ENCODE data around the gene TEX53. TPM values are rescaled to one million over a fixed set of nuclear protein-coding genes. Genes with fewer than 3 reads are reported as not detected.

Gene TEX53
- not detected for total RNA-seq

GRCh38 chr9:114657705-114658104 lies at the start of gene TEX53:
TSS of gene TEX53 (minus strand) at chr9:114657805. CDS start at chr9:114657774, 31 bp downstream.
- DNase-seq (ENCODE audit: extremely low spot score in 2 of 2), result peak in 1 of 2 donors; percentile 37
- no peak within 1 kb of the TSS for H3K27ac ChIP-seq
- peaks cover 8% of the 10 kb centered on the region for H3K4me1 ChIP-seq
- H3K36me3 ChIP-seq, result no peaks in the 10 kb centered on the region
- intact Hi-C loops (cut with DNase I), result no loop called here
- no peaks in the 10 kb centered on the region for H3K9me3 ChIP-seq
- H3K27me3 ChIP-seq, result no peaks in the 10 kb centered on the region
- TF ChIP-seq, protein P1, sequence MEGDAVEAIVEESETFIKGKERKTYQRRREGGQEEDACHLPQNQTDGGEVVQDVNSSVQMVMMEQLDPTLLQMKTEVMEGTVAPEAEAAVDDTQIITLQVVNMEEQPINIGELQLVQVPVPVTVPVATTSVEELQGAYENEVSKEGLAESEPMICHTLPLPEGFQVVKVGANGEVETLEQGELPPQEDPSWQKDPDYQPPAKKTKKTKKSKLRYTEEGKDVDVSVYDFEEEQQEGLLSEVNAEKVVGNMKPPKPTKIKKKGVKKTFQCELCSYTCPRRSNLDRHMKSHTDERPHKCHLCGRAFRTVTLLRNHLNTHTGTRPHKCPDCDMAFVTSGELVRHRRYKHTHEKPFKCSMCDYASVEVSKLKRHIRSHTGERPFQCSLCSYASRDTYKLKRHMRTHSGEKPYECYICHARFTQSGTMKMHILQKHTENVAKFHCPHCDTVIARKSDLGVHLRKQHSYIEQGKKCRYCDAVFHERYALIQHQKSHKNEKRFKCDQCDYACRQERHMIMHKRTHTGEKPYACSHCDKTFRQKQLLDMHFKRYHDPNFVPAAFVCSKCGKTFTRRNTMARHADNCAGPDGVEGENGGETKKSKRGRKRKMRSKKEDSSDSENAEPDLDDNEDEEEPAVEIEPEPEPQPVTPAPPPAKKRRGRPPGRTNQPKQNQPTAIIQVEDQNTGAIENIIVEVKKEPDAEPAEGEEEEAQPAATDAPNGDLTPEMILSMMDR (IDR thresholded peaks at IDR 0.05), result no peak
- no peak for TF ChIP-seq POLR2A (IDR thresholded peaks at IDR 0.05)
- TF ChIP-seq POLR2AphosphoS5 (IDR thresholded peaks at IDR 0.05; ENCODE audit: insufficient read depth in 1 of 2, low read depth in 1 of 2), result no peak
- H3K4me3 ChIP-seq, result no peak within 1 kb of the TSS

GRCh38 chr9:114706711-114707110 lies 49.1 kb upstream of the TEX53 start:
- H3K4me3 ChIP-seq, result no peak overlapping the region
- H3K27me3 ChIP-seq, result no peaks in the 10 kb centered on the region
- H3K9me3 ChIP-seq, result no peaks in the 10 kb centered on the region
- DNase-seq (ENCODE audit: extremely low spot score in 2 of 2), result no peak
- H3K27ac ChIP-seq, result no peak overlapping the region
- no peaks in the 10 kb centered on the region for H3K36me3 ChIP-seq
- TF ChIP-seq, protein P1 (IDR thresholded peaks at IDR 0.05), result no peak
- no peak for TF ChIP-seq POLR2A (IDR thresholded peaks at IDR 0.05)
- TF ChIP-seq POLR2AphosphoS5 (IDR thresholded peaks at IDR 0.05; ENCODE audit: insufficient read depth in 1 of 2, low read depth in 1 of 2), result no peak
- intact Hi-C loops (cut with DNase I), result no loop called here
- no peaks in the 10 kb centered on the region for H3K4me1 ChIP-seq

GRCh38 chr9:114701988-114702387 lies 44.4 kb upstream of the TEX53 start:
- intact Hi-C loops (cut with DNase I), result no loop called here
- no peaks in the 10 kb centered on the region for H3K36me3 ChIP-seq
- no peak for TF ChIP-seq POLR2A (IDR thresholded peaks at IDR 0.05)
- TF ChIP-seq, protein P1 (IDR thresholded peaks at IDR 0.05), result no peak
- no peak for TF ChIP-seq POLR2AphosphoS5 (IDR thresholded peaks at IDR 0.05; ENCODE audit: insufficient read depth in 1 of 2, low read depth in 1 of 2)

DNA sequence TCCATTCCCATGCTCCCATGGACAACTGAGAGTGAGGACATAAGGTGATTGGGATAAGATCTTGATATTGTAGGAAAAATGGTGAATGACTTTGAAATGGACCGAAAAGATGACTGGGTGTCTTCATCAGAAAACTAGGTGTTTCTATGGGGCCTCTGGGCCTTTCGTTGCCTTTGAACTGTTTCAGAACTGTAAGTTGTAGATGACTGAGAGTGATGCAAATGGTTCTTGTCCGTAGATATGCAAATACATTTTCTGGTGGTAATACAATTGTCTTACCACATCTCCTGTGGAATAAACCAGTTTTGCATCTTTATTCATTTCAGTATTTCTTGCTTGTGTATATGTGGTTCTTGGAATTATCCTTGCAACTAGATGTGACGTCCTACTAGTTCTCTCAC lies 40.3 kb upstream of the TEX53 start:
- no peaks in the 10 kb centered on the region for H3K27me3 ChIP-seq
- intact Hi-C loops (cut with DNase I), result no loop called here
- H3K4me3 ChIP-seq, result no peak overlapping the region
- H3K9me3 ChIP-seq, result no peaks in the 10 kb centered on the region
- H3K4me1 ChIP-seq, result peaks cover 14% of the 10 kb centered on the region
- no peak overlapping the region for H3K27ac ChIP-seq
- TF ChIP-seq, protein P1 (IDR thresholded peaks at IDR 0.05), result no peak
- no peak for TF ChIP-seq POLR2AphosphoS5 (IDR thresholded peaks at IDR 0.05; ENCODE audit: insufficient read depth in 1 of 2, low read depth in 1 of 2)
- TF ChIP-seq POLR2A (IDR thresholded peaks at IDR 0.05), result no peak
- no peaks in the 10 kb centered on the region for H3K36me3 ChIP-seq
- DNase-seq (ENCODE audit: extremely low spot score in 2 of 2), result no peak

More at GRCh38 chr9:114701988-114702387, 44.4 kb upstream of the TEX53 start:
- H3K4me1 ChIP-seq, result no peaks in the 10 kb centered on the region
- H3K9me3 ChIP-seq, result no peaks in the 10 kb centered on the region
- H3K4me3 ChIP-seq, result no peak overlapping the region
- no peak for DNase-seq (ENCODE audit: extremely low spot score in 2 of 2)
- no peak overlapping the region for H3K27ac ChIP-seq
- H3K27me3 ChIP-seq, result no peaks in the 10 kb centered on the region

DNA sequence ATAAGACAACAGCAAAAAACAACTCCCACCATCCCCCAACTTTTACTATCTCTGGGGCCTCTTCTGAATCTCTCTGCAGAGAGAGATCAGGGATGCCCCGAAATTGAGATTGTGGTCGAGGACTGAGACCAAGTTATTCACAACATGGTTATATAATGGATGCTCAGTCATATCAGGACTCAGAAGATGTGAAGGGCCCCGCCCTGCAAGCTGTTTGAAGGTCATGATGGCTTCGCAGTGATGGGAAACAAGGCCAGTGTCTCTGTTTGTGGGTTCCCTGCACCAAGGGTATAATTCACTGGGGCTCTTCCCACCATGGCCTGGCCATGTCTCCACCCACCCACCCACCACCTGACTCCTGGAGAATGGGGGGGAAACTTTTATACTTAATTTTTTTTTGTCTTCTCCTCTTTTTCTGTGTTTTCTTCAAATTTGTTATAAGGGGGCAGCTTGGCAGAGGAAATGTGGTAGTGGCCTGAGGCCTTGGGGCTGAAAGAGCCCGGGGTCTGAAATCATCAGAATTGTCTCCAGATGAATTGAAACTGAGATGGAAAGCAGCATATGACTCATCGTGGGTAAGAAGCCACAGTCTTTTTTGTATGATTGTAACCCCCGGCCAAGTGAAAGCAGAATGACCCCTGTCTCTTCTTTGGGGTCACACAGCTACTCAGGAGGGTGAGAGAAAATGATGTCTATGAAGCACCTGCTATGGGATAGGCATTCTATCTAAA lies 39.4 kb upstream of the TEX53 start:
- no peak for DNase-seq (ENCODE audit: extremely low spot score in 2 of 2)
- no peak overlapping the region for H3K4me3 ChIP-seq
- no peaks in the 10 kb centered on the region for H3K27me3 ChIP-seq
- H3K27ac ChIP-seq, result no peak overlapping the region
- intact Hi-C loops (cut with DNase I), result no loop called here
- no peaks in the 10 kb centered on the region for H3K36me3 ChIP-seq
- H3K4me1 ChIP-seq, result peaks cover 14% of the 10 kb centered on the region
- TF ChIP-seq POLR2AphosphoS5 (IDR thresholded peaks at IDR 0.05; ENCODE audit: insufficient read depth in 1 of 2, low read depth in 1 of 2), result no peak
- TF ChIP-seq POLR2A (IDR thresholded peaks at IDR 0.05), result no peak
- TF ChIP-seq, protein P1 (IDR thresholded peaks at IDR 0.05), result no peak
- no peaks in the 10 kb centered on the region for H3K9me3 ChIP-seq

Data from vagina (tissue), 2 donors.